NT2/D1 (cell line): ENCODE data around the gene NRXN3.

Source experiments
- SUZ12 ChIP-seq: IDR thresholded peaks from 2 replicates; pipeline ENCODE4 v1.6.1; 2011; ENCODE audit not compliant: insufficient read length, insufficient read depth; ENCODE audit errors: extremely low read depth
- YY1 ChIP-seq: IDR thresholded peaks from 2 replicates; pipeline ENCODE4 v1.6.1; 2011; ENCODE audit not compliant: insufficient read length, insufficient read depth

GRCh38 chr14:79890527-79890926 lies 1720.4 kb downstream of the NRXN3 start:
- TF ChIP-seq YY1 (no peak), SUZ12 (no peak)
